DND-41 (cell line): ENCODE results near the gene PYGO2.
A peak's percentile ranks its signal among the peaks of the same experiment; 100 is the strongest.

Source experiments
- ATAC-seq: fragments of 200-7000 bp; cut with Tn5 transposase; 3 replicates; pipeline ENCODE4 v1.9.1; 2021; ENCODE audit warnings: low read depth; ENCODE audit not compliant: insufficient read depth
- DNase-seq: peaks from one replicate; pipeline ENCODE4 v3.0.0-alpha.2; 2020
- H2AFZ ChIP-seq: 2 replicates; pipeline ENCODE4 v1.6.0; 2012; ENCODE audit warnings: low read depth, low read length
- H3K27ac ChIP-seq: 2 replicates; pipeline ENCODE4 v1.5.1; 2012; ENCODE audit warnings: low read length, inconsistent platforms
- H3K27me3 ChIP-seq: fragments of 200-600 bp; sonication (generic); 2 replicates; pipeline ENCODE4 v1.6.0; 2012; ENCODE audit warnings: low read length, mild to moderate bottlenecking, inconsistent platforms; ENCODE audit not compliant: insufficient read depth, poor library complexity
- H3K36me3 ChIP-seq: 2 replicates; pipeline ENCODE4 v1.5.1; 2012; ENCODE audit warnings: low read length, inconsistent platforms; ENCODE audit not compliant: insufficient read depth
- H3K4me1 ChIP-seq: 2 replicates; pipeline ENCODE4 v1.5.1; 2012; ENCODE audit warnings: mild to moderate bottlenecking, low read length; ENCODE audit not compliant: insufficient read depth
- H3K4me2 ChIP-seq: 2 replicates; pipeline ENCODE4 v1.6.0; 2012; ENCODE audit warnings: mild to moderate bottlenecking, moderate library complexity, low read length, inconsistent platforms; ENCODE audit not compliant: insufficient read depth
- H3K4me3 ChIP-seq, 2 experiments: fragments of 200-600 bp in 1 of 2; shearing (Covaris generic) in 1 of 2; 2 replicates each; pipeline ENCODE4 v1.5.1; 2012 to 2016; ENCODE audit warnings: inconsistent platforms in 2 of 2, low read length in 2 of 2, mild to moderate bottlenecking in 2 of 2, low read depth in 1 of 2, moderate library complexity in 1 of 2
- H3K79me2 ChIP-seq: 2 replicates; pipeline ENCODE4 v1.6.0; 2012; ENCODE audit warnings: low read length, inconsistent platforms; ENCODE audit not compliant: insufficient read depth
- H3K9ac ChIP-seq: 2 replicates; pipeline ENCODE4 v1.6.0; 2012; ENCODE audit warnings: low read depth, mild to moderate bottlenecking, inconsistent platforms, low read length, moderate library complexity
- H3K9me3 ChIP-seq: 2 replicates; pipeline ENCODE4 v1.5.1; 2012; ENCODE audit warnings: low read length, moderate library complexity, mild to moderate bottlenecking, inconsistent platforms; ENCODE audit not compliant: insufficient read depth, severe bottlenecking
- H4K20me1 ChIP-seq: 2 replicates; pipeline ENCODE4 v1.6.0; 2012; ENCODE audit warnings: low read length; ENCODE audit not compliant: insufficient read depth
- CTCF ChIP-seq: IDR thresholded peaks from 2 replicates; pipeline ENCODE4 v1.5.1; 2012; ENCODE audit warnings: borderline replicate concordance, low read length, moderate library complexity, mild to moderate bottlenecking; ENCODE audit not compliant: poor library complexity, severe bottlenecking; ENCODE audit errors: extremely low read depth
- EZH2 ChIP-seq: IDR thresholded peaks from 3 replicates; pipeline ENCODE4 v1.6.1; 2012; ENCODE audit warnings: borderline replicate concordance, low read depth, mild to moderate bottlenecking, moderate library complexity, low read length, inconsistent platforms; ENCODE audit not compliant: severe bottlenecking

Gene PYGO2

GRCh38 chr1:155007251-155007828 is 45.8 kb upstream of the PYGO2 start:
- no peak for DNase-seq
- ATAC-seq = no peak
- Histone ChIP-seq H3K27me3 (peaks cover 11% of the 10 kb centered on the region), H3K36me3 (no peaks in the 10 kb centered on the region), H3K27ac (no peak overlapping the region), H3K79me2 (no peaks in the 10 kb centered on the region), H3K9ac (no peak overlapping the region), H3K4me2 (no peak overlapping the region), H2AFZ (no peak overlapping the region), H3K4me3 (no peak overlapping the region), H4K20me1 (peaks cover 58% of the 10 kb centered on the region), H3K4me1 (peaks cover 7% of the 10 kb centered on the region; the same call in 1 of the 2 replicates), H3K9me3 (no peaks in the 10 kb centered on the region)
- TF ChIP-seq CTCF = no peak
- TF ChIP-seq EZH2 = no peak

GRCh38 chr1:155006601-155007101 is 45.1 kb upstream of the PYGO2 start:
- H3K9ac ChIP-seq = no peak overlapping the region
- H4K20me1 ChIP-seq = peaks cover 58% of the 10 kb centered on the region
- peak; percentile 74 for ATAC-seq
- H3K4me2 ChIP-seq = no peak overlapping the region
- TF ChIP-seq CTCF (no peak), EZH2 (no peak)
- peaks cover 14% of the 10 kb centered on the region for H3K27me3 ChIP-seq
- peaks cover 12% of the 10 kb centered on the region; the same call in 1 of the 2 replicates for H3K4me1 ChIP-seq
- H2AFZ ChIP-seq = no peak overlapping the region
- H3K4me3 ChIP-seq = no peak overlapping the region
- no peaks in the 10 kb centered on the region for H3K9me3 ChIP-seq
- H3K36me3 ChIP-seq = no peaks in the 10 kb centered on the region
- no peak overlapping the region for H3K27ac ChIP-seq
- H3K79me2 ChIP-seq = no peaks in the 10 kb centered on the region
- peak; percentile 35 for DNase-seq

- no peak for ATAC-seq
- no peak overlapping the region for H3K27ac ChIP-seq
- no peaks in the 10 kb centered on the region for H3K9me3 ChIP-seq
- no peak overlapping the region for H3K4me3 ChIP-seq
- no peak overlapping the region for H2AFZ ChIP-seq
- peaks cover 16% of the 10 kb centered on the region for H3K4me1 ChIP-seq
- TF ChIP-seq CTCF = no peak
- TF ChIP-seq EZH2 = no peak
- no peaks in the 10 kb centered on the region for H3K36me3 ChIP-seq
- no peak overlapping the region for H3K9ac ChIP-seq
- H4K20me1 ChIP-seq = peaks cover 65% of the 10 kb centered on the region
- no peaks in the 10 kb centered on the region for H3K79me2 ChIP-seq
- no peak for DNase-seq
- H3K27me3 ChIP-seq = peaks cover 27% of the 10 kb centered on the region
- H3K4me2 ChIP-seq = no peak overlapping the region
Observed at GRCh38 chr1:155005076-155006011, 43.8 kb upstream of the PYGO2 start.
